Erythroblast (primary cell): ENCODE data around the gene MME.

ENCODE experiments used
- GATA1 ChIP-seq: IDR thresholded peaks from 2 replicates; pipeline ENCODE4 v1.6.1; 2011; ENCODE audit warnings: low read depth, mild to moderate bottlenecking, control low read depth, low read length, moderate library complexity
- POLR2A ChIP-seq: IDR thresholded peaks from 2 replicates; pipeline ENCODE4 v1.6.1; 2011; ENCODE audit warnings: mild to moderate bottlenecking, low read length

- TF ChIP-seq POLR2A (no peak), GATA1 (no peak)
These were observed 86.3 kb downstream of the MME start for GRCh38 chr3:155166441-155166840.
